ENCODE results near the gene SND1. TPM values are rescaled to one million over a fixed set of nuclear protein-coding genes. Genes with fewer than 3 reads are reported as not detected.

Gene SND1
- total RNA-seq, 4 donors from 2014 or later: 64.3 to 77.0 (median 70.4) TPM

GRCh38 chr7:127988751-127989150 lies 336.8 kb downstream of the SND1 start:
- no peak overlapping the region for H3K4me3 ChIP-seq
- H3K27me3 ChIP-seq: no peaks in the 10 kb centered on the region
- no peak for DNase-seq
- WGBS, 2 donors (ENCODE audit: low coverage in 1 of 2): 47% methylated on average over 1 of the region's 1 CpG; no CpG with 5 or more reads in 1 of the 2 donors
- H3K27ac ChIP-seq: no peak overlapping the region
- no peaks in the 10 kb centered on the region for H3K9me3 ChIP-seq
- no peaks in the 10 kb centered on the region for H3K4me1 ChIP-seq
- no peaks in the 10 kb centered on the region for H3K36me3 ChIP-seq
- TF ChIP-seq POLR2AphosphoS5 (IDR thresholded peaks at IDR 0.05): no peak
- no peak for TF ChIP-seq POLR2A (IDR thresholded peaks at IDR 0.05)
- no peak for TF ChIP-seq EP300 (IDR thresholded peaks at IDR 0.05; ENCODE audit: low read depth)
- TF ChIP-seq CTCF (IDR thresholded peaks at IDR 0.05): no peak
- in situ Hi-C loops (cut with MboI; ENCODE audit: low pct_ligation_motif_present in 1 of 4, low pct_unique_long_range_greater_than_20kb in 1 of 4, low sequenced_read_pairs in 3 of 4) (no loop called here), intact Hi-C loops (cut with DNase I; ENCODE audit: low total_unique reads) (no loop called here)

- intact Hi-C loops (cut with DNase I; ENCODE audit: low total_unique reads): no loop called here
- TF ChIP-seq POLR2A (IDR thresholded peaks at IDR 0.05): no peak
- no peaks in the 10 kb centered on the region for H3K27me3 ChIP-seq
- no peak overlapping the region for H3K27ac ChIP-seq
- no peaks in the 10 kb centered on the region for H3K9me3 ChIP-seq
- WGBS, 2 donors (ENCODE audit: low coverage in 1 of 2): 80 to 97% methylated on average over 1 to 6 of the region's 6 CpGs
- H3K36me3 ChIP-seq: no peaks in the 10 kb centered on the region
- H3K4me1 ChIP-seq: peaks cover 0 to 8% (median 3%) of the 10 kb centered on the region in 4 donors
- in situ Hi-C loops (cut with MboI; ENCODE audit: low pct_ligation_motif_present in 1 of 4, low pct_unique_long_range_greater_than_20kb in 1 of 4, low sequenced_read_pairs in 3 of 4): no loop called here
- H3K4me3 ChIP-seq: no peak overlapping the region
- DNase-seq: no peak
Observed at GRCh38 chr7:127993317-127993716, 341.3 kb downstream of the SND1 start.

- intact Hi-C loops (cut with DNase I; ENCODE audit: low total_unique reads): no loop called here
- Histone ChIP-seq H3K27me3 (no peaks in the 10 kb centered on the region), H3K9me3 (no peaks in the 10 kb centered on the region), H3K36me3 (no peaks in the 10 kb centered on the region), H3K4me3 (no peak overlapping the region), H3K27ac (no peak overlapping the region), H3K4me1 (peaks cover 0 to 8% (median 3%) of the 10 kb centered on the region in 4 donors)
- 94 to 96% methylated on average over 4 to 5 of the region's 5 CpGs for WGBS, 2 donors (ENCODE audit: low coverage in 1 of 2)
- in situ Hi-C loops (cut with MboI; ENCODE audit: low pct_ligation_motif_present in 1 of 4, low pct_unique_long_range_greater_than_20kb in 1 of 4, low sequenced_read_pairs in 3 of 4): no loop called here
- TF ChIP-seq EP300 (IDR thresholded peaks at IDR 0.05; ENCODE audit: low read depth) (no peak), CTCF (IDR thresholded peaks at IDR 0.05) (no peak), POLR2A (IDR thresholded peaks at IDR 0.05) (no peak), POLR2AphosphoS5 (IDR thresholded peaks at IDR 0.05) (no peak)
- DNase-seq: no peak
Observed at GRCh38 chr7:127993987-127994386, 342.0 kb downstream of the SND1 start.

- in situ Hi-C loops (cut with MboI; ENCODE audit: low pct_ligation_motif_present in 1 of 4, low pct_unique_long_range_greater_than_20kb in 1 of 4, low sequenced_read_pairs in 3 of 4): no loop called here
- intact Hi-C loops (cut with DNase I; ENCODE audit: low total_unique reads): no loop called here
- peak overlapping the region in 2 of 4 donors; percentile 1 to 52 for H3K27ac ChIP-seq
Observed at GRCh38 chr7:127995156-127995880, 343.3 kb downstream of the SND1 start.

More at GRCh38 chr7:127995156-127995880, 343.3 kb downstream of the SND1 start:
- TF ChIP-seq POLR2A (IDR thresholded peaks at IDR 0.05) (no peak), EP300 (IDR thresholded peaks at IDR 0.05; ENCODE audit: low read depth) (no peak), POLR2AphosphoS5 (IDR thresholded peaks at IDR 0.05) (no peak), CTCF (IDR thresholded peaks at IDR 0.05) (no peak)
- DNase-seq: no peak
- H3K9me3 ChIP-seq: no peaks in the 10 kb centered on the region
- no peak overlapping the region for H3K4me3 ChIP-seq
- peaks cover 0 to 8% (median 3%) of the 10 kb centered on the region in 4 donors for H3K4me1 ChIP-seq
- no peaks in the 10 kb centered on the region for H3K27me3 ChIP-seq
- no peaks in the 10 kb centered on the region for H3K36me3 ChIP-seq
- 60 to 62% methylated on average over 1 to 3 of the region's 3 CpGs for WGBS, 2 donors (ENCODE audit: low coverage in 1 of 2)

All from transverse colon (tissue), 4 donors.